HL-60/S4 treated with retinoic acid at 250 ng/mL for 4 days and 3 days (cell line): Measurements from ENCODE around the gene TSPEAR.
"Not testable (repeated sequence)": the region's sequence is repeated elsewhere in the genome, so short reads cannot be mapped to it uniquely, and the experiment has no call there.

ENCODE experiments used
- in situ Hi-C: fragments of 300-500 bp; cut with MboI; formaldehyde crosslinking; loops from 2 replicates; pipeline ENCODE4 v1.7.0; 2022; ENCODE audit warnings: low sequenced_read_pairs

The TSPEAR gene

GRCh38 chr21:44686843-44687561 lies 24.4 kb downstream of the TSPEAR start:
- in situ Hi-C loops = no loop called here

- in situ Hi-C loops = no loop called here
These were observed 25.2 kb downstream of the TSPEAR start for GRCh38 chr21:44686000-44686781.

- in situ Hi-C loops = not testable (repeated sequence)
These were observed 26.3 kb downstream of the TSPEAR start for GRCh38 chr21:44685050-44685449.

- in situ Hi-C loops = no loop called here
These were observed 26.9 kb downstream of the TSPEAR start for GRCh38 chr21:44684483-44684882.

- in situ Hi-C loops = no loop called here
These were observed 27.3 kb downstream of the TSPEAR start for GRCh38 chr21:44684077-44684476.

GRCh38 chr21:44682580-44683151 lies 28.7 kb downstream of the TSPEAR start:
- in situ Hi-C loops = no loop called here

- in situ Hi-C loops = no loop called here
These were observed 29.4 kb downstream of the TSPEAR start, which contains the start of gene KRTAP12-1 for GRCh38 chr21:44681861-44682579. Gene KRTAP12-1, minus strand, starts transcription at chr21:44682163. Its CDS starts 40 bp downstream, at chr21:44682123.

- in situ Hi-C loops = no loop called here
These were observed 30.2 kb downstream of the TSPEAR start for GRCh38 chr21:44681152-44681551.

GRCh38 chr21:44677881-44678280 lies 33.5 kb downstream of the TSPEAR start:
- in situ Hi-C loops = no loop called here

GRCh38 chr21:44671911-44672310 lies 39.5 kb downstream of the TSPEAR start:
- in situ Hi-C loops = no loop called here

- in situ Hi-C loops = no loop called here
These were observed 40.5 kb downstream of the TSPEAR start for GRCh38 chr21:44670642-44671432.

GRCh38 chr21:44667612-44668011 lies 43.8 kb downstream of the TSPEAR start:
- in situ Hi-C loops = no loop called here

GRCh38 chr21:44666401-44667320 lies 44.7 kb downstream of the TSPEAR start, which contains the start of gene KRTAP12-2:
Gene KRTAP12-2, minus strand, starts transcription at chr21:44666927. Its CDS starts 41 bp downstream, at chr21:44666886.
- in situ Hi-C loops = no loop called here

GRCh38 chr21:44664691-44665090 lies 46.7 kb downstream of the TSPEAR start:
- in situ Hi-C loops = no loop called here

GRCh38 chr21:44661567-44661966 lies 49.8 kb downstream of the TSPEAR start:
- in situ Hi-C loops = not testable (repeated sequence)

GRCh38 chr21:44658913-44659595 lies 52.3 kb downstream of the TSPEAR start:
- in situ Hi-C loops = no loop called here

GRCh38 chr21:44658541-44658910 lies 52.8 kb downstream of the TSPEAR start:
- in situ Hi-C loops = no loop called here

GRCh38 chr21:44657635-44658540 lies 53.5 kb downstream of the TSPEAR start, which contains the start of gene KRTAP12-3:
Gene KRTAP12-3, plus strand, starts transcription at chr21:44657932. Its CDS starts 48 bp downstream, at chr21:44657980.
- in situ Hi-C loops = no loop called here
